MM.1S (cell line): Measurements from ENCODE around the gene RBMS3.

ENCODE experiments used
- DNase-seq: peaks from one replicate; pipeline ENCODE4 v3.0.0-alpha.2; 2015
- H2AFZ ChIP-seq: fragments of 300-600 bp; sonication (generic); 2 replicates; pipeline ENCODE4 v1.6.0; 2016; ENCODE audit warnings: antibody characterized with exemption, low read length
- H3F3A ChIP-seq: fragments of 300-600 bp; sonication (generic); 2 replicates; pipeline ENCODE4 v1.6.1; 2016; ENCODE audit warnings: mild to moderate bottlenecking, antibody characterized with exemption, low read length, moderate library complexity, mixed read lengths; ENCODE audit not compliant: insufficient read depth
- H3K27ac ChIP-seq: fragments of 300-600 bp; sonication (generic); 2 replicates; pipeline ENCODE4 v1.5.1; 2016; ENCODE audit warnings: mild to moderate bottlenecking, low read length
- H3K27me3 ChIP-seq: fragments of 300-600 bp; sonication (generic); replicated peaks from 2 replicates; pipeline ENCODE4 v1.6.0; 2016; ENCODE audit warnings: low read length; ENCODE audit not compliant: insufficient read depth
- H3K36me3 ChIP-seq: fragments of 300-600 bp; sonication (generic); replicated peaks from 2 replicates; pipeline ENCODE4 v1.6.1; 2016; ENCODE audit warnings: mild to moderate bottlenecking, low read length, mixed read lengths; ENCODE audit not compliant: insufficient read depth
- H3K4me1 ChIP-seq: fragments of 300-600 bp; sonication (generic); 2 replicates; pipeline ENCODE4 v1.6.1; 2016; ENCODE audit warnings: low read length, mixed read lengths
- H3K4me2 ChIP-seq: fragments of 300-600 bp; sonication (generic); 2 replicates; pipeline ENCODE4 v1.6.0; 2016; ENCODE audit warnings: low read depth, low read length
- H3K4me3 ChIP-seq: fragments of 300-600 bp; sonication (generic); 2 replicates; pipeline ENCODE4 v1.5.1; 2016; ENCODE audit warnings: low read length, mixed read lengths
- H3K79me2 ChIP-seq: fragments of 300-600 bp; sonication (generic); 2 replicates; pipeline ENCODE4 v1.6.1; 2016; ENCODE audit warnings: mixed run types, low read length, mixed read lengths
- H3K9ac ChIP-seq: fragments of 300-600 bp; sonication (generic); 2 replicates; pipeline ENCODE4 v1.6.1; 2016; ENCODE audit warnings: low read length, mixed read lengths
- H3K9me2 ChIP-seq: fragments of 300-600 bp; sonication (generic); replicated peaks from 2 replicates; pipeline ENCODE4 v1.6.1; 2016; ENCODE audit warnings: mild to moderate bottlenecking, low read length, mixed read lengths; ENCODE audit not compliant: insufficient read depth
- H3K9me3 ChIP-seq: fragments of 300-600 bp; sonication (generic); replicated peaks from 2 replicates; pipeline ENCODE4 v1.6.1; 2016; ENCODE audit warnings: mild to moderate bottlenecking, low read length, mixed read lengths; ENCODE audit not compliant: insufficient read depth
- H4K20me1 ChIP-seq: fragments of 300-600 bp; sonication (generic); 2 replicates; pipeline ENCODE4 v1.6.1; 2016; ENCODE audit warnings: mild to moderate bottlenecking, low read length, moderate library complexity, mixed read lengths; ENCODE audit not compliant: insufficient read depth
- CTCF ChIP-seq: fragments of 300-600 bp; sonication (generic); IDR thresholded peaks from 2 replicates; pipeline ENCODE4 v1.5.1; 2016; ENCODE audit warnings: antibody characterized with exemption, low read length, mixed read lengths
- EZH2 ChIP-seq: fragments of 300-600 bp; sonication (generic); optimal IDR thresholded peaks from 2 replicates; pipeline ENCODE3; 2017; ENCODE audit warnings: low read depth, mild to moderate bottlenecking, antibody characterized with exemption, low read length, mixed read lengths
- EZH2phosphoT487 ChIP-seq: fragments of 300-600 bp; sonication (generic); IDR thresholded peaks from 2 replicates; pipeline ENCODE4 v1.6.1; 2018; ENCODE audit warnings: antibody characterized with exemption, low read length

Gene RBMS3

DNA sequence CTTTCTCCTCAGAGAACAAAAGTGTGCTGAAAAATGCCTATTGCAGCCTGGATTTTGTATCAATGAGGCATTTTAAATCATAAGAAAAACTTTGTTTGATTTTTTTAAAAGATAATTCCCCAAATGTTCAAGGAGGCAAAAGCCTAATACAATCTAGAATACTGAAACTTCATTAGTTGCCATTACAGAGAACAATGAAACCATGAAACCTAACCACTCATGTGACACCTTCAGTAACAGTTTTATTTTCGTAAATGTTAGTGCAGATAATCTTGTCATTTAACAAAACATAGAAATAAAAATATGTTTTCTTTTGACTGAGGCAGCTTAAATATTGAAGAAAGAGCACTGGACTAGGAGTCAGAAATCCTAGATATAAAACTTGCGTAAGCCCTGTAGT lies 655.9 kb downstream of the RBMS3 start:
- Histone ChIP-seq H4K20me1 (no peaks in the 10 kb centered on the region), H3K9me3 (no peaks in the 10 kb centered on the region), H3K27ac (peak overlapping the region; percentile 57; the same call in 1 of the 2 replicates), H3K4me1 (peaks cover 26% of the 10 kb centered on the region), H3K4me3 (peak overlapping the region; percentile 7; the same call in 1 of the 2 replicates), H3K27me3 (no peaks in the 10 kb centered on the region), H3K4me2 (peak overlapping the region; percentile 38; the same call in 1 of the 2 replicates), H2AFZ (no peak overlapping the region), H3K36me3 (no peaks in the 10 kb centered on the region), H3K9me2 (no peaks in the 10 kb centered on the region), H3F3A (peaks cover 13% of the 10 kb centered on the region; the same call in 1 of the 2 replicates), H3K79me2 (no peaks in the 10 kb centered on the region), H3K9ac (0 out of 2 replicates have a peak overlapping the region, but pooled peaks have one; percentile 4)
- TF ChIP-seq EZH2: no peak
- TF ChIP-seq CTCF: no peak
- no peak for TF ChIP-seq EZH2phosphoT487
- DNase-seq: peak; percentile 35

- TF ChIP-seq CTCF (no peak), EZH2 (no peak), EZH2phosphoT487 (no peak)
- Histone ChIP-seq H3F3A (peaks cover 13% of the 10 kb centered on the region; the same call in 1 of the 2 replicates), H3K4me1 (peaks cover 26% of the 10 kb centered on the region), H3K79me2 (no peaks in the 10 kb centered on the region), H3K27ac (peak overlapping the region; percentile 57; the same call in 1 of the 2 replicates), H3K27me3 (no peaks in the 10 kb centered on the region), H3K9me3 (no peaks in the 10 kb centered on the region), H4K20me1 (no peaks in the 10 kb centered on the region), H3K4me2 (peak overlapping the region; percentile 38; the same call in 1 of the 2 replicates), H3K36me3 (no peaks in the 10 kb centered on the region), H3K9ac (no peak overlapping the region), H3K4me3 (no peak overlapping the region; the same call in 1 of the 2 replicates), H3K9me2 (no peaks in the 10 kb centered on the region), H2AFZ (no peak overlapping the region)
- DNase-seq: no peak
Observed at GRCh38 chr3:29937185-29937584, 656.3 kb downstream of the RBMS3 start.

DNA sequence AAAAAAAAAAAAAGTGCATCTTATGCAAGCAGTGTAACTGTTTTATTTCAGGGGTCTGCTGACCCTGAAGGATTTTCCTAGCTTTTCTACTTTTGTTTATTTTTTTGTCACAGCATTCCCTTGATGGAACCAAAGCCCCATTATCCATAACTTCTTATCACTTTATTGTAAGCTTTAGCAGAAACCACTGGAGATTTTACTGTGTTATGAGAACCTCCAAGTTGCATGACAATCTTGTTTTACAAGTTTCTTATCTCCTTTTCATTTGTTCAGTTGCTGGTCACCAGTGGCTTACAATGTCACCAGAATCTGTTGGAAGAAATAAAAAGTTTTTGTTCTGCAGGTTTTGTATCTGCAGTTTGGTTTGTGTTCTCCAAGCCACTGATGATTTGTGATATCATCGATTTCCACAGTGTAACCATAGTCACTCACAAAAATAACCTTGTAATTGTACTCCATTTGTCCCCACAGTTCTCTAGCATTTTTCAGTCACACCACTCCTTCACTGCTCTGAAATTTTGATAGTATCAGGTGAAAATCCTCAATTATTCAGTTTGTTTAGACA lies 660.0 kb downstream of the RBMS3 start:
- no peak overlapping the region for H2AFZ ChIP-seq
- no peak overlapping the region for H3K4me3 ChIP-seq
- no peaks in the 10 kb centered on the region for H3K79me2 ChIP-seq
- H3K4me1 ChIP-seq: peaks cover 20% of the 10 kb centered on the region
- H4K20me1 ChIP-seq: no peaks in the 10 kb centered on the region
- no peak overlapping the region for H3K4me2 ChIP-seq
- no peaks in the 10 kb centered on the region for H3K36me3 ChIP-seq
- H3K9ac ChIP-seq: no peak overlapping the region
- H3F3A ChIP-seq: peaks cover 12% of the 10 kb centered on the region; the same call in 1 of the 2 replicates
- no peaks in the 10 kb centered on the region for H3K27me3 ChIP-seq
- no peak overlapping the region for H3K27ac ChIP-seq
- no peak for TF ChIP-seq EZH2
- no peak for TF ChIP-seq EZH2phosphoT487
- TF ChIP-seq CTCF: no peak
- H3K9me3 ChIP-seq: no peaks in the 10 kb centered on the region
- DNase-seq: no peak
- no peaks in the 10 kb centered on the region for H3K9me2 ChIP-seq
